C4-2B (cell line): Measurements from ENCODE around the gene RPS21.

Experiments used
- ZFX ChIP-seq: fragments of 450-650 bp; IDR thresholded peaks from 2 replicates; pipeline ENCODE4 v1.6.1; 2017
- TF ChIP-seq, protein P1 (sequence below): fragments of 450-650 bp; conservative IDR thresholded peaks from 2 replicates; pipeline ENCODE4 v1.5.1; 2017; ENCODE audit warnings: mild to moderate bottlenecking

GRCh38 chr20:62370115-62370806, 16.6 kb upstream of the RPS21 start:
- TF ChIP-seq, protein P1, sequence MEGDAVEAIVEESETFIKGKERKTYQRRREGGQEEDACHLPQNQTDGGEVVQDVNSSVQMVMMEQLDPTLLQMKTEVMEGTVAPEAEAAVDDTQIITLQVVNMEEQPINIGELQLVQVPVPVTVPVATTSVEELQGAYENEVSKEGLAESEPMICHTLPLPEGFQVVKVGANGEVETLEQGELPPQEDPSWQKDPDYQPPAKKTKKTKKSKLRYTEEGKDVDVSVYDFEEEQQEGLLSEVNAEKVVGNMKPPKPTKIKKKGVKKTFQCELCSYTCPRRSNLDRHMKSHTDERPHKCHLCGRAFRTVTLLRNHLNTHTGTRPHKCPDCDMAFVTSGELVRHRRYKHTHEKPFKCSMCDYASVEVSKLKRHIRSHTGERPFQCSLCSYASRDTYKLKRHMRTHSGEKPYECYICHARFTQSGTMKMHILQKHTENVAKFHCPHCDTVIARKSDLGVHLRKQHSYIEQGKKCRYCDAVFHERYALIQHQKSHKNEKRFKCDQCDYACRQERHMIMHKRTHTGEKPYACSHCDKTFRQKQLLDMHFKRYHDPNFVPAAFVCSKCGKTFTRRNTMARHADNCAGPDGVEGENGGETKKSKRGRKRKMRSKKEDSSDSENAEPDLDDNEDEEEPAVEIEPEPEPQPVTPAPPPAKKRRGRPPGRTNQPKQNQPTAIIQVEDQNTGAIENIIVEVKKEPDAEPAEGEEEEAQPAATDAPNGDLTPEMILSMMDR = no peak
- TF ChIP-seq ZFX = no peak
